Vagina (tissue), 2 donors: ENCODE data around the gene DOCK8.

Source experiments
- POLR2A ChIP-seq, 2 donors: fragments of 450-650 bp; IDR thresholded peaks; one replicate each; pipeline ENCODE4 v1.6.1; 2017; ENCODE audit warnings: antibody characterized with exemption in 2 of 2, mild to moderate bottlenecking in 2 of 2, moderate library complexity in 2 of 2
- POLR2AphosphoS5 ChIP-seq, 2 donors: sonication (generic); formaldehyde crosslinking; IDR thresholded peaks; one replicate each; pipeline ENCODE4 v1.9.0; 2017; ENCODE audit warnings: antibody characterized with exemption in 2 of 2, mild to moderate bottlenecking in 2 of 2, low read depth in 1 of 2; ENCODE audit not compliant: insufficient read depth in 1 of 2
- TF ChIP-seq, protein P1 (sequence below), 3 experiments: fragments of 450-650 bp in 2 of 3; fragments of 200-600 bp in 1 of 3; sonication (generic) in 1 of 3; IDR thresholded peaks; one replicate each; pipeline ENCODE4 v1.5.1; 2017 to 2019; ENCODE audit warnings: antibody characterized with exemption in 3 of 3, mild to moderate bottlenecking in 2 of 3, moderate library complexity in 2 of 3

DNA sequence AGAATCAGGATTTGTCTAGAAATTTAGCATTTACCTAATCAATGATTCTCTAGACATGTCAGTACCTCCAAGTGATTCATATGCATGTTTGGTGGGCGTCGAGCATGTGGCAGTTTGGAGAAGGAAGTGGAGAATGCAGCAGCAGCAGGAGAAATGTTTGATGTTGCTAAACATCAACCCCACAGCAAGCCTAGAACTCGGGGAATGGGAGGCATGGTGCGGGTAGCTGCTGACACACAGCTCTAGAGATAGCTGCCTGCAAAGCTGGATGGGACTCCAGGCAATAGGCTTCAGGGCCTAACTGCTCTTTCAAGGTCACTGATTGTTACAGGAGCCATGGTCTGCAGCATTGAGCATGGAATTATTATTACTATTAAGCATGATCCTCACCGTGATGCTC is 137.3 kb downstream of the DOCK8 start:
- TF ChIP-seq, protein P1, sequence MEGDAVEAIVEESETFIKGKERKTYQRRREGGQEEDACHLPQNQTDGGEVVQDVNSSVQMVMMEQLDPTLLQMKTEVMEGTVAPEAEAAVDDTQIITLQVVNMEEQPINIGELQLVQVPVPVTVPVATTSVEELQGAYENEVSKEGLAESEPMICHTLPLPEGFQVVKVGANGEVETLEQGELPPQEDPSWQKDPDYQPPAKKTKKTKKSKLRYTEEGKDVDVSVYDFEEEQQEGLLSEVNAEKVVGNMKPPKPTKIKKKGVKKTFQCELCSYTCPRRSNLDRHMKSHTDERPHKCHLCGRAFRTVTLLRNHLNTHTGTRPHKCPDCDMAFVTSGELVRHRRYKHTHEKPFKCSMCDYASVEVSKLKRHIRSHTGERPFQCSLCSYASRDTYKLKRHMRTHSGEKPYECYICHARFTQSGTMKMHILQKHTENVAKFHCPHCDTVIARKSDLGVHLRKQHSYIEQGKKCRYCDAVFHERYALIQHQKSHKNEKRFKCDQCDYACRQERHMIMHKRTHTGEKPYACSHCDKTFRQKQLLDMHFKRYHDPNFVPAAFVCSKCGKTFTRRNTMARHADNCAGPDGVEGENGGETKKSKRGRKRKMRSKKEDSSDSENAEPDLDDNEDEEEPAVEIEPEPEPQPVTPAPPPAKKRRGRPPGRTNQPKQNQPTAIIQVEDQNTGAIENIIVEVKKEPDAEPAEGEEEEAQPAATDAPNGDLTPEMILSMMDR (IDR thresholded peaks at IDR 0.05): no peak
- no peak for TF ChIP-seq POLR2A (IDR thresholded peaks at IDR 0.05)
- TF ChIP-seq POLR2AphosphoS5 (IDR thresholded peaks at IDR 0.05; ENCODE audit: insufficient read depth in 1 of 2, low read depth in 1 of 2): no peak
